BJ (cell line): Measurements from ENCODE around the gene IGSF22. TPM values are rescaled to one million over a fixed set of nuclear protein-coding genes. Genes with fewer than 3 reads are reported as not detected.

Experiments used
- CTCF ChIA-PET: fragments of 350-600 bp; formaldehyde crosslinking; extraction: SDS; loops from one replicate; lab custom pipeline; 2021; ENCODE audit warnings: antibody characterized with exemption, inconsistent platforms; lab: Yijun Ruan, JAX
- POLR2A ChIA-PET: fragments of 300-600 bp; sonication (Branson Sonifier 250); formaldehyde crosslinking; extraction: SDS; loops from one replicate; lab custom pipeline; 2021; ENCODE audit warnings: antibody characterized with exemption; lab: Charles Lee
- DNase-seq: peaks from one replicate; pipeline ENCODE4 v3.0.0-alpha.2; 2011; ENCODE audit warnings: low read depth
- H3K27me3 ChIP-seq: 2 replicates; pipeline ENCODE4 v1.6.0; 2011; ENCODE audit warnings: low read length; ENCODE audit not compliant: control insufficient read depth, insufficient read depth
- H3K36me3 ChIP-seq: 2 replicates; pipeline ENCODE4 v1.5.1; 2011; ENCODE audit warnings: low read length; ENCODE audit not compliant: control insufficient read depth, insufficient read depth
- H3K4me3 ChIP-seq: 2 replicates; pipeline ENCODE4 v1.5.1; 2011; ENCODE audit warnings: low read depth, mild to moderate bottlenecking, control low read depth, low read length
- CTCF ChIP-seq: IDR thresholded peaks from 2 replicates; pipeline ENCODE4 v1.5.1; 2011; ENCODE audit warnings: low read depth, mild to moderate bottlenecking, control low read depth, inconsistent platforms, low read length, moderate library complexity; ENCODE audit not compliant: insufficient read depth
- polyA plus RNA-seq: library from polyadenylated mRNA; depleted of rRNA; stranded (reverse); fragments of >200 nt; gene quantifications from 2 replicates; pipeline ENCODE4 v1.2.3, GENCODE V29; 2011

Gene IGSF22
- polyA plus RNA-seq, 1 experiment = 0.15 TPM

- no peak for DNase-seq
- ChIA-PET POLR2A (no interaction called here), CTCF (interaction anchor here (0.6 to 2.4 kb wide), 16 partner anchors 9 to 612 kb away, joined by 3 to 12 read pairs (median 4); no protein-coding TSS in a partner anchor)
- Histone ChIP-seq H3K4me3 (no peak overlapping the region), H3K36me3 (no peaks in the 10 kb centered on the region), H3K27me3 (no peaks in the 10 kb centered on the region)
- peak; percentile 93 for TF ChIP-seq CTCF
Measured at GRCh38 chr11:18727479-18728236, 1.7 kb upstream of the IGSF22 start.

- Histone ChIP-seq H3K4me3 (no peak overlapping the region), H3K27me3 (no peaks in the 10 kb centered on the region), H3K36me3 (no peaks in the 10 kb centered on the region)
- no peak for DNase-seq
- POLR2A ChIA-PET = no interaction called here
- CTCF ChIA-PET = interaction anchor here (0.9 to 6.9 kb wide), 8 partner anchors 9 to 135 kb away, joined by 3 to 85 read pairs (median 4); partner anchors contain the start of gene UEVLD
- TF ChIP-seq CTCF = no peak
Measured at GRCh38 chr11:18723991-18724390, 2.0 kb downstream of the IGSF22 start.

- ChIA-PET CTCF (interaction anchor here (0.6 to 6.9 kb wide), 35 partner anchors 9 to 1388 kb away, joined by 3 to 85 read pairs (median 4); partner anchors contain the start of genes SPTY2D1 and TMEM86A), POLR2A (no interaction called here)
- H3K4me3 ChIP-seq = no peak overlapping the region
- no peak for DNase-seq
- TF ChIP-seq CTCF = no peak; the same call in 1 of the 2 replicates
- no peaks in the 10 kb centered on the region for H3K36me3 ChIP-seq
- H3K27me3 ChIP-seq = no peaks in the 10 kb centered on the region; the same call in 1 of the 2 replicates
Measured at GRCh38 chr11:18722293-18722637, 3.7 kb downstream of the IGSF22 start.

- no peak for DNase-seq
- CTCF ChIA-PET = interaction anchor here (0.6 to 6.9 kb wide), 34 partner anchors 9 to 1389 kb away, joined by 3 to 85 read pairs (median 4); partner anchors contain the start of genes SPTY2D1 and TMEM86A
- POLR2A ChIA-PET = interaction anchor here (0.6 kb wide), 1 partner anchor 24 kb away, joined by 3 read pairs; no protein-coding TSS in a partner anchor
Measured at GRCh38 chr11:18721561-18722292, 4.3 kb downstream of the IGSF22 start.

More at GRCh38 chr11:18721561-18722292, 4.3 kb downstream of the IGSF22 start:
- peak; percentile 73 for TF ChIP-seq CTCF
- H3K27me3 ChIP-seq = no peaks in the 10 kb centered on the region; the same call in 1 of the 2 replicates
- peak overlapping the region; percentile 46 for H3K4me3 ChIP-seq
- no peaks in the 10 kb centered on the region for H3K36me3 ChIP-seq
